Measurements from ENCODE around the gene SCMH1. TPM values are rescaled to one million over a fixed set of nuclear protein-coding genes. Genes with fewer than 3 reads are reported as not detected.
A peak's percentile ranks its signal among the peaks of the same experiment; 100 is the strongest.

The SCMH1 gene
- total RNA-seq (26.9 TPM), polyA plus RNA-seq (ENCODE audit: insufficient read depth in 1 of 8, insufficient read length in 8 of 8, low replicate concordance in 1 of 8) (10 to 100 TPM; 30.7 to 41.7 (median 34.6) TPM)
- long read RNA-seq, donor 1: 0 reads
- long read RNA-seq, donor 2: 0 reads
- long read RNA-seq, donor 3, partial matches to known transcripts: 0 of 2 reads
- long read RNA-seq, donor 3, other reads (novel, unspliced or antisense): 0 of 2 reads
- long read RNA-seq, donor 4: 0 reads
- long read RNA-seq, donor 5: 0 reads
- long read RNA-seq, donor 6: 0 reads
- long read RNA-seq, donor 7, partial matches to known transcripts: 0 of 1 reads
- long read RNA-seq, donor 7, other reads (novel, unspliced or antisense): 0 of 1 reads
- long read RNA-seq, donor 8: 0 reads
- long read RNA-seq, donor 9: 0 reads
- long read RNA-seq, donor 10: 0 reads
- long read RNA-seq, donor 11: 0 reads

DNA sequence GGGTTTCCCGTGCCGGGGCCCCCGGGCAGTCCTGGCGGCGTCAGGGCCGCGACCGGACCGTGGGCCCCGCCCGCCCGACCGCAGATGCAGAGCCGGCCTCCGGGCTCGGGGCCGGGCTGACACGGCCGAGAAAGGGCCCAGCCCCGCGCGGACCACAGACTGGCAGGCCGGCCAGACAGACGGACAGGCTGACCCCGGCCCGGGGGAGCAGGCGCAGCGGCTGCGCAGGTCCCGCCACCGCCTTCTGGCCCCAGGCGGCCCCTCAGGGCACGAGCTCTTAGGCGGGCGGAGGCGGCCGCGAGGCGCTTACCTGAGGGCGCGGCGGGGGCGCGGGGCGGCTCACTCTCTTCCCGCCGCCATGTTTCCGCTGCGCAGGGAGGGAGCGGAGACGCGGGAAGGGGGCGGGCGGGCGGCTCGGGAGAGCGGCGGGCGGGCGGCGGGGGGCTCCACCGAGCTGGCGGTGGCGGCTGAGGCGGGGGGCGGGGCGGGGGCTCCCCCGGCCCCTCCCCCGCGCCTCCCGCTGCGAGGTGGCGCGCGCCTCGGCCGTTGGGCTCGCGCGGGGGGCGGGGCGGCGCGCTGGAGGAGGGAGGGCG lies at the start of gene SCMH1:
TSS of gene SCMH1 (minus strand) at position 558 of the 593 bp plus-strand sequence. CDS start 56,173 bp downstream, outside the sequence.
- peak; percentile 81 for DNase-seq
- Histone ChIP-seq H3K27me3 (ENCODE audit: control insufficient read depth, insufficient read depth, low read length) (no peaks in the 10 kb centered on the region), H3K27ac (ENCODE audit: low read length) (peak within 1 kb of the TSS; percentile 86), H3K36me3 (ENCODE audit: control insufficient read depth, insufficient read depth, low read length) (no peaks in the 10 kb centered on the region), H3K4me3 (ENCODE audit: low read length) (peak within 1 kb of the TSS; percentile 74), H3K4me1 (ENCODE audit: control insufficient read depth, insufficient read depth, low read length) (peaks cover 12% of the 10 kb centered on the region), H3K9me3 (replicated peaks; ENCODE audit: control insufficient read depth, low read depth, low read length) (no peaks in the 10 kb centered on the region)
- WGBS (ENCODE audit: insufficient coverage): under 1% methylated on average over 56 of the region's 85 CpGs

DNA sequence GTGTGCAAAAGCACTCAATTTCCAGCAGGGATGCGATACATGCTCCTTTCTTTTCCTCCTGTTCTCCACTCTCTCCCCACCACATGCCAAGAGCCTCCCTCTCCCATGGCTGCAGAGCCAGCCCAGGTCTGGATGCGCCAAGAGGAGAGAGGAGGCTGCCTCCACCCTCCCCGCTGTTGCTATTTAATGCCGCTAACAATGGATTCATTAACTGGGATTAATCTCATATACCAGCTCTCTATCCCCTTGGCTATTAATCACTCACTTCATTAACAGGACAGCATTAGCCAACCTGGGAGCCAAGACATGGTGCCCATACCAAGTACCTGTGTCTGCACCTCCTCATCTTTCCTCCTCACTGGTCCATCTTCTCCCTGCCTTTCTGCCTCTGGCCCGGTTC lies 49.1 kb upstream of the SCMH1 start:
- H3K27me3 ChIP-seq (ENCODE audit: control insufficient read depth, insufficient read depth, low read length): peaks cover 12% of the 10 kb centered on the region
- H3K4me3 ChIP-seq (ENCODE audit: low read length): no peak overlapping the region
- DNase-seq: no peak
- no peaks in the 10 kb centered on the region for H3K36me3 ChIP-seq (ENCODE audit: control insufficient read depth, insufficient read depth, low read length)
- no peaks in the 10 kb centered on the region for H3K4me1 ChIP-seq (ENCODE audit: control insufficient read depth, insufficient read depth, low read length)
- 56% methylated on average over 3 of the region's 5 CpGs for WGBS (ENCODE audit: insufficient coverage)
- no peaks in the 10 kb centered on the region for H3K9me3 ChIP-seq (replicated peaks; ENCODE audit: control insufficient read depth, low read depth, low read length)
- H3K27ac ChIP-seq (ENCODE audit: low read length): no peak overlapping the region

GRCh38 chr1:41289196-41289595 lies 47.1 kb upstream of the SCMH1 start:
- peaks cover 10% of the 10 kb centered on the region for H3K4me1 ChIP-seq (ENCODE audit: control insufficient read depth, insufficient read depth, low read length)

GRCh38 chr1:41286992-41287391 lies 44.9 kb upstream of the SCMH1 start:
- no peak overlapping the region for H3K27ac ChIP-seq (ENCODE audit: low read length)
- H3K4me3 ChIP-seq (ENCODE audit: low read length): no peak overlapping the region
- peaks cover 25% of the 10 kb centered on the region for H3K4me1 ChIP-seq (ENCODE audit: control insufficient read depth, insufficient read depth, low read length)
- H3K36me3 ChIP-seq (ENCODE audit: control insufficient read depth, insufficient read depth, low read length): no peaks in the 10 kb centered on the region
- 73% methylated on average over 1 of the region's 4 CpGs for WGBS (ENCODE audit: insufficient coverage)
- no peak for DNase-seq
- peaks cover 14% of the 10 kb centered on the region for H3K27me3 ChIP-seq (ENCODE audit: control insufficient read depth, insufficient read depth, low read length)
- no peaks in the 10 kb centered on the region for H3K9me3 ChIP-seq (replicated peaks; ENCODE audit: control insufficient read depth, low read depth, low read length)

More at GRCh38 chr1:41289196-41289595, 47.1 kb upstream of the SCMH1 start:
- DNase-seq: no peak
- Histone ChIP-seq H3K4me3 (ENCODE audit: low read length) (no peak overlapping the region), H3K27me3 (ENCODE audit: control insufficient read depth, insufficient read depth, low read length) (peaks cover 13% of the 10 kb centered on the region), H3K36me3 (ENCODE audit: control insufficient read depth, insufficient read depth, low read length) (no peaks in the 10 kb centered on the region), H3K27ac (ENCODE audit: low read length) (no peak overlapping the region), H3K9me3 (replicated peaks; ENCODE audit: control insufficient read depth, low read depth, low read length) (no peaks in the 10 kb centered on the region)
- WGBS (ENCODE audit: insufficient coverage): 96% methylated on average over 4 of the region's 5 CpGs

- no peak overlapping the region for H3K27ac ChIP-seq (ENCODE audit: low read length)
- H3K9me3 ChIP-seq (replicated peaks; ENCODE audit: control insufficient read depth, low read depth, low read length): no peaks in the 10 kb centered on the region
- peaks cover 25% of the 10 kb centered on the region for H3K4me1 ChIP-seq (ENCODE audit: control insufficient read depth, insufficient read depth, low read length)
- no peaks in the 10 kb centered on the region for H3K36me3 ChIP-seq (ENCODE audit: control insufficient read depth, insufficient read depth, low read length)
- no peak overlapping the region for H3K4me3 ChIP-seq (ENCODE audit: low read length)
- H3K27me3 ChIP-seq (ENCODE audit: control insufficient read depth, insufficient read depth, low read length): peaks cover 14% of the 10 kb centered on the region
- no peak for DNase-seq
- WGBS (ENCODE audit: insufficient coverage): no CpG with 5 or more reads among the region's 3 CpGs
Observed at GRCh38 chr1:41286486-41286885, 44.4 kb upstream of the SCMH1 start.

DNA sequence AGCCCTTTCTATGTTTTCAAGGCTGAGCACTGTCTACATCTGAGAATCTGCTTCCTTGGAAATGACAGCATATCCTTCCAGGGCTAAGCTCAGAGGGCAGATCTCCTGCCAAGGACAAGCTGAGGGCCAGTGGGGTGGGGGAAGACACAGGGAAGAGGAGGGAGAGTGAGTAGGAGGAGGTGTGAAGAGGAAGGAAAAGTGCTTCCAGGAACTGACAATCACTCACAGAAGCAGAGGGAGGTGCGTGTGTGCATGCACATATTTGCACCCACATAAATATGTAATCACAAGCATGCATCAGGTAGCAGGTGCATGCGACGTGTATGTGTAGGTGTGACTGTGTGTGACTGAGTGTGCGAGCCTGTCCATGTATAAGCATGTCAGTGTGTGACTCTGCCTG lies 43.7 kb upstream of the SCMH1 start:
- DNase-seq: no peak
- peaks cover 25% of the 10 kb centered on the region for H3K4me1 ChIP-seq (ENCODE audit: control insufficient read depth, insufficient read depth, low read length)
- H3K27me3 ChIP-seq (ENCODE audit: control insufficient read depth, insufficient read depth, low read length): peaks cover 12% of the 10 kb centered on the region
- no peaks in the 10 kb centered on the region for H3K9me3 ChIP-seq (replicated peaks; ENCODE audit: control insufficient read depth, low read depth, low read length)
- H3K27ac ChIP-seq (ENCODE audit: low read length): no peak overlapping the region
- 100% methylated on average over 1 of the region's 4 CpGs for WGBS (ENCODE audit: insufficient coverage)
- no peaks in the 10 kb centered on the region for H3K36me3 ChIP-seq (ENCODE audit: control insufficient read depth, insufficient read depth, low read length)
- no peak overlapping the region for H3K4me3 ChIP-seq (ENCODE audit: low read length)

DNA sequence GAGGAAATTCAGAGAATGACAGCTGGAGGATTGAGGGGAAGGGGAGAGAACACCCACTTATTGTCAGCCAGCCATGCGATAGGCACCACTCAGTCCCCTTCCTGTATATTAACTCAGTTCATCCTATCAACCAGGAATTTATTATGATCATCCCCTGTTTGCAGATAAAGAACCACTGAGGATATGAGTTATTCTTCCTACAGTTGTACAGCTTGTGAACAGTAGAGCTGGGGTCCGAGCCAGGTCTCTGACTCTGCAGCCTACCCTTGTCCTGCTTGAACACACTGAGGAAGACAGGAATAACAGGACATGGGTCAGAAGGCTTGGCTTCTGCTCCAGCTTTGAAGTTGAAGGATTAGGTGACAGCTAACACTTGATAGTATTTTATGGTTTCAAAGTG lies 42.0 kb upstream of the SCMH1 start:
- H3K4me1 ChIP-seq (ENCODE audit: control insufficient read depth, insufficient read depth, low read length): peaks cover 25% of the 10 kb centered on the region
- H3K4me3 ChIP-seq (ENCODE audit: low read length): no peak overlapping the region
- whole genome bisulfite sequencing (ENCODE audit: insufficient coverage): 33% methylated on average over 1 of the region's 2 CpGs
- H3K9me3 ChIP-seq (replicated peaks; ENCODE audit: control insufficient read depth, low read depth, low read length): no peaks in the 10 kb centered on the region
- no peak overlapping the region for H3K27ac ChIP-seq (ENCODE audit: low read length)
- DNase-seq: no peak
- peaks cover 10% of the 10 kb centered on the region for H3K27me3 ChIP-seq (ENCODE audit: control insufficient read depth, insufficient read depth, low read length)
- no peaks in the 10 kb centered on the region for H3K36me3 ChIP-seq (ENCODE audit: control insufficient read depth, insufficient read depth, low read length)

DNA sequence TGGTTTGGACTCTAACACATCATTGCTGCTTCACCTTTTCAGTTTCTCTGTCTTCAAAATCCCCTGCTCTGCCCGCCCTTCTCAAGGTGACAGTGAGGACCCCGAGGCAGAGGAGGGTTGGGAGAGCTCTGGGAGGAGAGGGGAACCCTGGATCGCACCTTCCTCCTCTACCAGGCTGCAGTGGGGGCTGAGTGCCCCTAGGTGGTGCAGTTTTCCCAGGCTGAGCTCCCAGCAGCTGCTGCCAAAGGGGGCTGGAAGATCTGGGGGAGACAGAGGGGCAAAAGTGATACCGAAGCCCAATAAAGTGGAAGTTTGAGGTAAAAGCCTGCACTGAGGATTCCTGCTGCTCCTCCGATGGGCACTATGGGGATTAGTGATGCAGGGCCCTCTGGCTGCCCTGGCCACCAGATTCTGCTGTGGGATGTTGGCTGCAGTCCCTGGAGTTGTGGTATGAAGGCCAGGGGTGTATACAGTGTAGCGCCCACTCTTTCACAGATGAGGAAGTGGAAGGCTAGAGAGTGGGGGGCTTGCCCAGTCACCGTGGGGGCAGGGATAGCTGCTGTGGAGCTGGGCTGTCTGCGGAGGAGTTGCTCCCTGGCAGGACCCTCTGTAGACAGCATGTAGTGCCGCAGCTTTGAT lies 40.7 kb upstream of the SCMH1 start:
- Histone ChIP-seq H3K27me3 (ENCODE audit: control insufficient read depth, insufficient read depth, low read length) (peaks cover 8% of the 10 kb centered on the region), H3K9me3 (replicated peaks; ENCODE audit: control insufficient read depth, low read depth, low read length) (no peaks in the 10 kb centered on the region), H3K36me3 (ENCODE audit: control insufficient read depth, insufficient read depth, low read length) (no peaks in the 10 kb centered on the region), H3K4me1 (ENCODE audit: control insufficient read depth, insufficient read depth, low read length) (peaks cover 25% of the 10 kb centered on the region), H3K27ac (ENCODE audit: low read length) (no peak overlapping the region), H3K4me3 (ENCODE audit: low read length) (no peak overlapping the region)
- 39% methylated on average over 6 of the region's 9 CpGs for WGBS (ENCODE audit: insufficient coverage)
- peak; percentile 36 for DNase-seq

DNA sequence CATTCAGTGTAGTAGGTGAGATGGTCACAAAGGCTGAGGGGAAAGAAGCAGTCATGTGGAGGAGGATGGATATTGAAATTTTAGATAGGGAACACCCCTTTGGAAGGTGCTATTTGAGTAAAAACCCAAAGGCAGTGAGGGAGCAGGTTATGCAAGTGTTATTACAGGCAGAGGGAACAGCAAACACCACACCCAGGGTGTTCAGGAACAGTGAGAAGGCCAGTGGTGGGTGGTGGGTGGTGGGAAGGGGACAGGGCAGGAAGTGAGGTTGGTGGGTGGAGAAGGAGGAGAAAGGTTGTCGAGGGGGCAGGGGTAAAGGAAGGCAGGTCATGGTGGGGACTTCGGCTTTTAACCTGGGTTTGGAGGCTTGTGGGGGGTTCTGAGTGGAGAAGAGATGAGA lies 39.2 kb upstream of the SCMH1 start:
- no peak for DNase-seq
- H3K4me1 ChIP-seq (ENCODE audit: control insufficient read depth, insufficient read depth, low read length): peaks cover 25% of the 10 kb centered on the region
- no peaks in the 10 kb centered on the region for H3K9me3 ChIP-seq (replicated peaks; ENCODE audit: control insufficient read depth, low read depth, low read length)
- no peaks in the 10 kb centered on the region for H3K36me3 ChIP-seq (ENCODE audit: control insufficient read depth, insufficient read depth, low read length)
- 53% methylated on average over 2 of the region's 2 CpGs for WGBS (ENCODE audit: insufficient coverage)
- no peak overlapping the region for H3K4me3 ChIP-seq (ENCODE audit: low read length)
- peaks cover 14% of the 10 kb centered on the region for H3K27me3 ChIP-seq (ENCODE audit: control insufficient read depth, insufficient read depth, low read length)
- no peak overlapping the region for H3K27ac ChIP-seq (ENCODE audit: low read length)

Data from muscle of leg (tissue), 16 donors.